HEK293 (cell line): ENCODE measurements around the gene GRAMD1B.

ENCODE experiments used
- CTCF ChIA-PET: fragments of 350-600 bp; formaldehyde crosslinking; extraction: SDS; loops from one replicate; lab custom pipeline; 2021; ENCODE audit warnings: antibody characterized with exemption; lab: Yijun Ruan, JAX
- POLR2A ChIA-PET: fragments of 300-600 bp; formaldehyde crosslinking; extraction: SDS; loops from one replicate; lab custom pipeline; 2020; ENCODE audit warnings: antibody characterized with exemption, inconsistent platforms; lab: Yijun Ruan, JAX
- H3K27ac ChIP-seq: fragments of 200-500 bp; sonication (Bioruptor generic); 2 replicates; pipeline ENCODE4 v1.5.1; 2014; ENCODE audit warnings: low read depth, low read length, control low read depth, inconsistent platforms; ENCODE audit errors: extremely low read depth
- H3K36me3 ChIP-seq, 2 experiments: fragments of 200-500 bp in 1 of 2; sonication (Bioruptor generic) in 1 of 2; 1 replicate in 1 of 2; 2 replicates in 1 of 2; pipeline ENCODE4 v1.5.1; 2014 to 2017; ENCODE audit warnings: inconsistent platforms in 2 of 2, low read length in 2 of 2; ENCODE audit not compliant: control insufficient read depth in 2 of 2, insufficient read depth in 1 of 2
- H3K4me1 ChIP-seq: fragments of 200-500 bp; sonication (Bioruptor generic); 2 replicates; pipeline ENCODE4 v1.5.1; 2014; ENCODE audit warnings: mild to moderate bottlenecking, low read length, inconsistent platforms; ENCODE audit not compliant: control insufficient read depth, insufficient read depth
- H3K4me3 ChIP-seq: 2 replicates; pipeline ENCODE4 v1.5.1; 2011; ENCODE audit warnings: low read depth, mild to moderate bottlenecking, control low read depth, low read length, moderate library complexity
- H3K9me3 ChIP-seq: fragments of 200-500 bp; sonication (Bioruptor generic); 2 replicates; pipeline ENCODE4 v1.5.1; 2014; ENCODE audit warnings: low read depth, low read length, inconsistent platforms; ENCODE audit not compliant: control insufficient read depth, insufficient read depth
- FEZF1 ChIP-seq: fragments of 450-650 bp; formaldehyde crosslinking; IDR thresholded peaks from 2 replicates; pipeline ENCODE4 v1.5.1; 2016; ENCODE audit warnings: missing biosample characterization, missing genetic modification characterization
- HOXC10 ChIP-seq: sonication (generic); formaldehyde crosslinking; IDR thresholded peaks from 2 replicates; pipeline ENCODE4 v1.8.1; 2023; ENCODE audit warnings: mild to moderate bottlenecking, missing genetic modification reagents
- MYNN ChIP-seq: fragments of 450-650 bp; formaldehyde crosslinking; IDR thresholded peaks from 2 replicates; pipeline ENCODE4 v1.5.1; 2016; ENCODE audit warnings: missing biosample characterization, missing genetic modification characterization, borderline replicate concordance
- PATZ1 ChIP-seq: fragments of 450-650 bp; formaldehyde crosslinking; IDR thresholded peaks from 2 replicates; pipeline ENCODE4 v1.5.1; 2016; ENCODE audit warnings: missing biosample characterization, missing genetic modification characterization
- PRDM6 ChIP-seq: fragments of 450-650 bp; formaldehyde crosslinking; IDR thresholded peaks from 2 replicates; pipeline ENCODE4 v1.5.1; 2017; ENCODE audit warnings: missing biosample characterization, missing genetic modification characterization
- RBAK ChIP-seq: fragments of 450-650 bp; formaldehyde crosslinking; IDR thresholded peaks from 2 replicates; pipeline ENCODE4 v1.5.1; 2016; ENCODE audit warnings: missing biosample characterization, missing genetic modification characterization
- SALL2 ChIP-seq: fragments of 450-650 bp; formaldehyde crosslinking; IDR thresholded peaks from 2 replicates; pipeline ENCODE4 v1.5.0; 2017; ENCODE audit warnings: missing biosample characterization, mild to moderate bottlenecking, missing genetic modification characterization, borderline replicate concordance
- TSHZ1 ChIP-seq: fragments of 450-650 bp; formaldehyde crosslinking; IDR thresholded peaks from 2 replicates; pipeline ENCODE4 v1.5.1; 2016; ENCODE audit warnings: missing biosample characterization, missing genetic modification characterization, borderline replicate concordance
- ZBTB26 ChIP-seq: fragments of 450-650 bp; formaldehyde crosslinking; optimal IDR thresholded peaks from 2 replicates; pipeline ENCODE3; 2016; ENCODE audit warnings: missing biosample characterization, mild to moderate bottlenecking, missing genetic modification characterization
- ZNF148 ChIP-seq: fragments of 450-650 bp; formaldehyde crosslinking; IDR thresholded peaks from 2 replicates; pipeline ENCODE4 v1.5.0; 2017; ENCODE audit warnings: missing biosample characterization, missing genetic modification characterization, borderline replicate concordance
- ZNF155 ChIP-seq: fragments of 450-650 bp; formaldehyde crosslinking; IDR thresholded peaks from 2 replicates; pipeline ENCODE4 v1.5.1; 2016; ENCODE audit warnings: missing biosample characterization, missing genetic modification characterization
- ZNF24 ChIP-seq: fragments of 450-650 bp; formaldehyde crosslinking; IDR thresholded peaks from 2 replicates; pipeline ENCODE4 v1.5.1; 2016; ENCODE audit warnings: missing biosample characterization, missing genetic modification characterization
- ZNF248 ChIP-seq: fragments of 450-650 bp; formaldehyde crosslinking; IDR thresholded peaks from 2 replicates; pipeline ENCODE4 v1.5.1; 2017; ENCODE audit warnings: missing biosample characterization, missing genetic modification characterization
- ZNF335 ChIP-seq: fragments of 450-650 bp; formaldehyde crosslinking; conservative IDR thresholded peaks from 2 replicates; pipeline ENCODE4 v1.5.1; 2016; ENCODE audit warnings: missing biosample characterization, missing genetic modification characterization
- ZNF354C ChIP-seq: fragments of 450-650 bp; formaldehyde crosslinking; IDR thresholded peaks from 2 replicates; pipeline ENCODE4 v1.5.1; 2016; ENCODE audit warnings: missing biosample characterization, missing genetic modification characterization, low read depth, borderline replicate concordance
- ZNF391 ChIP-seq: fragments of 450-650 bp; formaldehyde crosslinking; IDR thresholded peaks from 2 replicates; pipeline ENCODE4 v1.5.1; 2016; ENCODE audit warnings: low read depth, missing biosample characterization, missing genetic modification characterization, borderline replicate concordance
- ZNF394 ChIP-seq: fragments of 450-650 bp; formaldehyde crosslinking; IDR thresholded peaks from 2 replicates; pipeline ENCODE4 v1.5.1; 2016; ENCODE audit warnings: missing biosample characterization, missing genetic modification characterization, mild to moderate bottlenecking, moderate library complexity, borderline replicate concordance
- ZNF416 ChIP-seq: fragments of 450-650 bp; formaldehyde crosslinking; IDR thresholded peaks from 2 replicates; pipeline ENCODE4 v1.5.1; 2016; ENCODE audit warnings: missing biosample characterization, missing genetic modification characterization
- ZNF510 ChIP-seq: fragments of 450-650 bp; formaldehyde crosslinking; IDR thresholded peaks from 2 replicates; pipeline ENCODE4 v1.5.1; 2018; ENCODE audit warnings: mild to moderate bottlenecking, missing genetic modification characterization, missing biosample characterization; ENCODE audit not compliant: insufficient replicate concordance
- ZNF529 ChIP-seq: fragments of 450-650 bp; formaldehyde crosslinking; IDR thresholded peaks from 2 replicates; pipeline ENCODE4 v1.5.1; 2017; ENCODE audit warnings: missing genetic modification characterization, missing biosample characterization; ENCODE audit not compliant: insufficient replicate concordance
- ZNF561 ChIP-seq: fragments of 450-650 bp; IDR thresholded peaks from 2 replicates; pipeline ENCODE4 v1.5.1; 2018; ENCODE audit warnings: missing biosample characterization, missing genetic modification characterization, borderline replicate concordance
- ZNF571 ChIP-seq: fragments of 450-650 bp; formaldehyde crosslinking; IDR thresholded peaks from 2 replicates; pipeline ENCODE4 v1.5.0; 2017; ENCODE audit warnings: missing biosample characterization, missing genetic modification characterization
- ZNF596 ChIP-seq: fragments of 450-650 bp; IDR thresholded peaks from 2 replicates; pipeline ENCODE4 v1.5.0; 2018; ENCODE audit warnings: missing biosample characterization, mild to moderate bottlenecking, missing genetic modification characterization, moderate library complexity
- ZNF600 ChIP-seq: fragments of 450-650 bp; formaldehyde crosslinking; IDR thresholded peaks from 2 replicates; pipeline ENCODE4 v1.5.1; 2016; ENCODE audit warnings: missing biosample characterization, missing genetic modification characterization
- ZNF658 ChIP-seq: fragments of 450-650 bp; formaldehyde crosslinking; IDR thresholded peaks from 2 replicates; pipeline ENCODE4; 2016; ENCODE audit warnings: missing biosample characterization, missing genetic modification characterization
- ZNF747 ChIP-seq: fragments of 450-650 bp; formaldehyde crosslinking; IDR thresholded peaks from 2 replicates; pipeline ENCODE4 v1.5.1; 2016; ENCODE audit warnings: missing biosample characterization, missing genetic modification characterization

The GRAMD1B gene

GRCh38 chr11:123526918-123527317 lies 96.8 kb downstream of the GRAMD1B start:
- ChIA-PET CTCF (no interaction called here), POLR2A (no interaction called here)
- no peak overlapping the region for H3K4me3 ChIP-seq
- H3K27ac ChIP-seq = no peak overlapping the region
- no peaks in the 10 kb centered on the region for H3K36me3 ChIP-seq
- no peak for TF ChIP-seq RBAK
- TF ChIP-seq SALL2 (tag by site-specific recombination) = no peak
- no peak for TF ChIP-seq ZNF747 (tag by site-specific recombination)
- no peak for TF ChIP-seq HOXC10 (CRISPR knock-in tag)
- TF ChIP-seq FEZF1 (tag by site-specific recombination) = no peak
- TF ChIP-seq ZNF24 (tag by site-specific recombination) = no peak
- no peak for TF ChIP-seq ZNF510 (tag by site-specific recombination)
- TF ChIP-seq ZNF561 (tag by site-specific recombination) = no peak
- no peak for TF ChIP-seq ZNF529 (tag by site-specific recombination)
- no peak for TF ChIP-seq ZBTB26 (tag by site-specific recombination)
- no peak for TF ChIP-seq ZNF658 (tag by site-specific recombination)
- no peak for TF ChIP-seq ZNF391 (tag by site-specific recombination)
- no peak for TF ChIP-seq ZNF354C (tag by site-specific recombination)
- no peak for TF ChIP-seq ZNF571 (tag by site-specific recombination)
- TF ChIP-seq ZNF248 (tag by site-specific recombination) = no peak
- no peak for TF ChIP-seq ZNF148 (tag by site-specific recombination)
- no peaks in the 10 kb centered on the region for H3K9me3 ChIP-seq
- no peaks in the 10 kb centered on the region for H3K4me1 ChIP-seq

- no peaks in the 10 kb centered on the region for H3K4me1 ChIP-seq
- H3K4me3 ChIP-seq = no peak overlapping the region
- H3K36me3 ChIP-seq = no peaks in the 10 kb centered on the region
- POLR2A ChIA-PET = no interaction called here
- H3K9me3 ChIP-seq = no peaks in the 10 kb centered on the region
- CTCF ChIA-PET = no interaction called here
- no peak overlapping the region for H3K27ac ChIP-seq
- no peak for TF ChIP-seq ZNF596 (tag by site-specific recombination)
- no peak for TF ChIP-seq ZNF335 (tag by site-specific recombination)
- no peak for TF ChIP-seq ZNF416 (tag by site-specific recombination)
- no peak for TF ChIP-seq PATZ1 (tag by site-specific recombination)
- no peak for TF ChIP-seq ZNF600 (tag by site-specific recombination)
- TF ChIP-seq MYNN (tag by site-specific recombination) = no peak
- TF ChIP-seq ZNF658 (tag by site-specific recombination) = no peak
- no peak for TF ChIP-seq ZNF155 (tag by site-specific recombination)
- no peak for TF ChIP-seq TSHZ1 (tag by site-specific recombination)
- no peak for TF ChIP-seq PRDM6 (tag by site-specific recombination)
- no peak for TF ChIP-seq ZNF394
These were observed 97.5 kb downstream of the GRAMD1B start for GRCh38 chr11:123527526-123527925.
